VCaP (cell line): ENCODE measurements around the gene TMEM169.

Experiments used
- H3K27ac ChIP-seq: fragments of 450-650 bp; 2 replicates; pipeline ENCODE4 v1.5.1; 2017
- TF ChIP-seq, protein P1 (sequence below): fragments of 450-650 bp; conservative IDR thresholded peaks from 2 replicates; pipeline ENCODE4 v1.5.1; 2017; ENCODE audit warnings: mild to moderate bottlenecking, moderate library complexity

TMEM169 gene

DNA sequence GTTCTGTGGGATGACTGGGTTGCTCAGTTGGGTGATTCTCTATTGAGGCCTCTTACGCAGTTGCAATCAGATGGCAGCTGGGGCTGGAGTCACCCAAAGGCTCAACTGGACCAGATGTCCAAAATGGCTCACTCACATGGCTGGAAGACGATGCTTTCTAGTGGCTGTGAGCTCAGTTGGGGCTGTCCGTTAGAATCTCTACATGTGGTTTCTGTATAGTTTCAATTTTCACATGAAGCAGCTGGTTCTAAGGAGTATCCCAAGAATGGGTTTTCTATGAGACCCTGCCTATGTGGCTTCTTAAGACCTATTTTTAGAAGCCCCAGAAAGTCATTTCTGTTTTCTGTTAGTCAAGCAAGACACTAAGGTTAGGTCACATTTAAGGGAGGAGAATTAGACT lies 31.9 kb downstream of the TMEM169 start:
- H3K27ac ChIP-seq = peak overlapping the region; percentile 97; the same call in 1 of the 2 replicates
- TF ChIP-seq, protein P1, sequence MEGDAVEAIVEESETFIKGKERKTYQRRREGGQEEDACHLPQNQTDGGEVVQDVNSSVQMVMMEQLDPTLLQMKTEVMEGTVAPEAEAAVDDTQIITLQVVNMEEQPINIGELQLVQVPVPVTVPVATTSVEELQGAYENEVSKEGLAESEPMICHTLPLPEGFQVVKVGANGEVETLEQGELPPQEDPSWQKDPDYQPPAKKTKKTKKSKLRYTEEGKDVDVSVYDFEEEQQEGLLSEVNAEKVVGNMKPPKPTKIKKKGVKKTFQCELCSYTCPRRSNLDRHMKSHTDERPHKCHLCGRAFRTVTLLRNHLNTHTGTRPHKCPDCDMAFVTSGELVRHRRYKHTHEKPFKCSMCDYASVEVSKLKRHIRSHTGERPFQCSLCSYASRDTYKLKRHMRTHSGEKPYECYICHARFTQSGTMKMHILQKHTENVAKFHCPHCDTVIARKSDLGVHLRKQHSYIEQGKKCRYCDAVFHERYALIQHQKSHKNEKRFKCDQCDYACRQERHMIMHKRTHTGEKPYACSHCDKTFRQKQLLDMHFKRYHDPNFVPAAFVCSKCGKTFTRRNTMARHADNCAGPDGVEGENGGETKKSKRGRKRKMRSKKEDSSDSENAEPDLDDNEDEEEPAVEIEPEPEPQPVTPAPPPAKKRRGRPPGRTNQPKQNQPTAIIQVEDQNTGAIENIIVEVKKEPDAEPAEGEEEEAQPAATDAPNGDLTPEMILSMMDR = no peak

DNA sequence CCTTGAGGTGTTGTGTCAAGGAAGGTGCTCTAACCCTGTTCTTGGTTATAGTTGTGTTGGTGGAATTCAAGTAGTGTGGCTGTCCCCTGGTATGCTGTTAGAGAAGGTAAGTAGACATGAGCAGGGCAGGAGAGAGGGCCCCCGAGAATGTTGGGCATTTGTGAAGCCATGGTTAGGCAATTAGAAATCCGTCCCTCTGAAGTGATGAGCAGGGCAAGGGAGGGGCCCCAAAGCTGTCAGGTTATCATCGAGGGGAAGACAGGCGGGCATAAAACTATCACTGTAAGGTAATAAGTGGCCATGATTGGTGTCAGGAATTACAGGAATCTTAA lies 32.6 kb downstream of the TMEM169 start:
- TF ChIP-seq, protein P1 = no peak
- H3K27ac ChIP-seq = peak overlapping the region; percentile 97

DNA sequence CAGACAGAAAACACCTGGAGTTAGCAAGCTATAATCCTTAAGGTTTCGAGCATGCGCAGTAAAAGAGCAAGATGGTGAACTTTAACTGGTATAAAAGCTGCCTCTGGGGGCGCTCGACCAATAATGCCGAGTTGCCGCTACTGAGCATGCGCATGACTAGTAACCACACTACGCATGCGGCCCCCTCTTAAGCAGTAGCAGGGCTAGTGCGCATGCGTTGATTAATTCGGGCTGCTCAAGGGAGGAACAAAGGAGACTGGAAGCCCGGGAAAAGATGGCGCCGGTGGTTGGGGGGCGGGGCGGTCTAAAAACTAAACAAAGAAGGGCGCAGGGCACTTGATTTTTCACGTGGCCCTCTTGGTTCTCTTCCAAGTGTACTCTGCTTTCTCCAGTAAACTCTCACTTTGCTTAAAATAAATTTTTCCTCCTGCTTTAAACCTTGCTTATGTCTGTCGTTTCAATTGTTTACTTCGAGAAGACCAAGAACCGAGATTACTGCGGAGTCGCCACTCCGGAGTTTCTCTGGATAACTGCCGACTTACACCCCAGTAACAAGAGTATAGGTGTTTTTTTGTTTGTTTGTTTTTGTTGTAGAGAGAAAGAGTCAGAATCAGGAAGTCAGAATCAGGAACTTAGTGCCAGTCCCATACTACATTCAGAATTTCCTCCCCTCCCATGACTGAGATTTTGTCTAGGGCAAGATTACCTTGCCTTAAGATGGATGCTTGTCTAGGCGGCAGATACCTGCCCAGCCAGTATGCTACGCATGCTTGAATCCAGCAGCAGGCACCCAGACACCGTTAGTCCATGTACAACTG lies 33.2 kb downstream of the TMEM169 start:
- peak overlapping the region; percentile 97 for H3K27ac ChIP-seq

DNA sequence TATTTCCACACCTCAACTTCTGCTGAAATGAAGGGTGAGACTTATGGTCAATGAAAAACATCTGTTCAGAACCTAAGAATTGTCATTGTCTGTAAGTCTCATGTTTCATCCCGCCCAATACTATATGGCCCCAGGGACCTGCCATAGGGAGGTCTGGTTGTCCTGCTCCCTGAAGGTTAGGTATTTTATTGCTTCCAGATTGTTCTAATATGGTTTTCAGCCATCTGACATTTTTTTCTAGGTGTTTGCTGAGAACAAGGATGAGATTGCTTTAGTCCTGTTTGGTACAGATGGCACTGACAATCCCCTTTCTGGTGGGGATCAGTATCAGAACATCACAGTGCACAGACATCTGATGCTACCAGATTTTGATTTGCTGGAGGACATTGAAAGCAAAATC lies 34.7 kb downstream of the TMEM169 start:
- no peak overlapping the region; the same call in 1 of the 2 replicates for H3K27ac ChIP-seq
- TF ChIP-seq, protein P1 = no peak

More for the DNA sequence above, 33.2 kb downstream of the TMEM169 start:
- TF ChIP-seq, protein P1 = peak; percentile 93

DNA sequence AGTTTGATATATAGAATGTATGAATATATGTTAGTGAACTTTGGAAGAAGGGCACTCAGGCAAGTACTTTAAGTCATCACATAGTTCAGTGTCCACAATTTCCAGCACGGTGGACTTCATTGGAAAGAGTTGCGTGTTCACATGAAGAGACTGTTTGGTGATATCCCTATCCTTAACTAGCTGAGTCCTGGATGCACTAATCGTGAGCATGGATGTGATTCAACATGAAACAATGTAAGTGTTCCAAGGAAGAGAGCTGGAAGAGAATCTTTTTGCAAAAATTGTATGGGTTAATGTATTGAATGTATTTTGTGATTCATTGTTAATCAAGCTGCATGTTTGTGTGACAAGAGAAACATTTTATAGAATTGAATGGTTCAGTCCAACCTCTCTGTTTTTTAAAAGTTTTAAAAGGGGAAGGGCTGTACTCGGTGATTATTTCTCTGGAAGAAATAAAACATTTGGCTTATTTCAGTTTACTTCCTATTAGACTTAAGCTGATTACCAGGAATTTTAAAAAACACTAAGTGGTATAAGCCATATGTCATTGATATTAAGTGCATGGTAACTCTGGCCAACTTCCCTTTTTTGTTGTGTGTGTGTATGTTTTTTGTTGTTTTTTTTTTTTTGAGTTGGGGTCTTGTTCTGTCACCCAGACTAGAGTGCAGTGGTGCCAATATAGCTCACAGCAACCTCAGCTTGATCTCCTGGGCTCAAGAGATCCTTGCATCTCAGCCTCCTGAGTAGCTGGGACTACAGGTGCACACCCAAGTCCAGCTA lies 36.0 kb downstream of the TMEM169 start:
- H3K27ac ChIP-seq = peak overlapping the region; percentile 9; the same call in 1 of the 2 replicates
- TF ChIP-seq, protein P1 = no peak

DNA sequence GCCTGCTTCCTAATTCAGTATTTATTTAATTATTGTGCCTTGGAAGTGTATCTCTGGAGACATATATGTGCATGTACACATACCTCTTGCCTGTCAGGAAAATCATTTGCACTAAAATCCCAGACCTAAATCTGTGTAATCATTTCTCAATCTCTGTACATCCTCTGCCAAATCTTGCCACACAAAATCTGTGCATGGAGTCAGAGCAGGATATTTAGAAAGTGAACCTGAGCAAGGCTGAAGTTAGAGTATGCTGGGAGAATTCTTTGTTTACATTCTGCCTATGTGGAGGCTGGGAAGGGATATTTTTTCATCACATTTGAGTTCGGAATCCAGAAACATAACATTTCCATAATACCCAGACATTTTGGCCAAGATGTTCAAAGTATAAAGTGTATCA lies 36.8 kb downstream of the TMEM169 start:
- H3K27ac ChIP-seq = peak overlapping the region; percentile 9; the same call in 1 of the 2 replicates
- TF ChIP-seq, protein P1 = no peak

DNA sequence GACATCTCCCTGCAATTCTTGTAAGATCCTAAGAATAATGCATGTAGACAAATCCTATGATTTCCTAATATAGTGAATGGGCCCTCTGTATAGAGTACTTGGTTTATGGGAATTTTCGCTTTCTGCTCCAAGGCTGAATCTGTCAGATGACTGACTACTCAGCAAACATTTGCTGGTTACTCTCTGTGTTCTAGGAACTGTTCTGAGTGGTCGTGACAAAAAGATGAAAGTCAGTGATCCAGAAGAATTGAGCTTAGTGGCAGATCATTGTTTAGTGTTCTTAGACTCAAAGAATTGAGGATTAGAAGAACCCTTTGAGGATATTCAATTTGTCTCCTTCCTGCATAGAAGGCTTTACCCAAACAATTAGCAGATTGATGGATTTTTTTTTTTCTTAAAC lies 37.4 kb downstream of the TMEM169 start:
- TF ChIP-seq, protein P1 = no peak

More for the DNA sequence above, 37.4 kb downstream of the TMEM169 start:
- no peak overlapping the region for H3K27ac ChIP-seq
